Measurements from ENCODE around the gene TNFAIP3.

Gene TNFAIP3

DNA sequence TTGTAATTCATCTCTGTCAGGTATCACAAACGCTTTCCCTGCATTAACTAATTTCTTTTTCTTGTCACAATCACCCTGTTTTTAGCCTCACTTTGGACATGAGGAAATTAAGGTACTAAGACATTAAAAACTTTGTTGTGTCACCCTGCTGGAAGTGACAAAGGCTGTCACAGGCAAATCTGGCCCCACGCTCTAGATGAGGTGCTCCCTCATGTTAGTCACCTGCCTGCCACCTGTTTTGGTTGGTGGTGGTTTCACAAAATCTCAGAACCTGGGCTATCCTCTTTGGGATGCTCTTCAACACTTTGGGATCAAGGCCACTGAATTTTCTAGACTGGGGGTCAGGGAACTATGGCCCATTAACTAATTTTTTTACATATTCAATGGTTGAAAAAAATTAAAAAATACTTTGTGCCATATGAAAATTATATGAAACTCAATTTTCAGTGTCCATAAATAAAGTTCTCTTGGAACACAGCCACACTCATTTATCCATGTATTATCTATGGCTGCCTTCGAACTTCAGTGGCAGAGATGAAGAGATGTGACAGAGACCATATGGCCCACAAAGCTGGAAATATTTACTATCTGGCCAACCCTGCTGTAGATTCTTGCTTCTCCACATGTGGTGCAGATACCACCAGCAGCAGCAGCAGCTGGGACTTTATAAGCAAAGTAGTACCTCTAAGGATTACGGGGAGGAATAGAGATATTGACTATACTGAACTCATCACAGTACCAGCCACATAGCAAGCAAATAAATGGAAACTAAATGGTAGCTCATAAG, 16.1 kb upstream of the TNFAIP3 start:
- TF ChIP-seq, protein P1, sequence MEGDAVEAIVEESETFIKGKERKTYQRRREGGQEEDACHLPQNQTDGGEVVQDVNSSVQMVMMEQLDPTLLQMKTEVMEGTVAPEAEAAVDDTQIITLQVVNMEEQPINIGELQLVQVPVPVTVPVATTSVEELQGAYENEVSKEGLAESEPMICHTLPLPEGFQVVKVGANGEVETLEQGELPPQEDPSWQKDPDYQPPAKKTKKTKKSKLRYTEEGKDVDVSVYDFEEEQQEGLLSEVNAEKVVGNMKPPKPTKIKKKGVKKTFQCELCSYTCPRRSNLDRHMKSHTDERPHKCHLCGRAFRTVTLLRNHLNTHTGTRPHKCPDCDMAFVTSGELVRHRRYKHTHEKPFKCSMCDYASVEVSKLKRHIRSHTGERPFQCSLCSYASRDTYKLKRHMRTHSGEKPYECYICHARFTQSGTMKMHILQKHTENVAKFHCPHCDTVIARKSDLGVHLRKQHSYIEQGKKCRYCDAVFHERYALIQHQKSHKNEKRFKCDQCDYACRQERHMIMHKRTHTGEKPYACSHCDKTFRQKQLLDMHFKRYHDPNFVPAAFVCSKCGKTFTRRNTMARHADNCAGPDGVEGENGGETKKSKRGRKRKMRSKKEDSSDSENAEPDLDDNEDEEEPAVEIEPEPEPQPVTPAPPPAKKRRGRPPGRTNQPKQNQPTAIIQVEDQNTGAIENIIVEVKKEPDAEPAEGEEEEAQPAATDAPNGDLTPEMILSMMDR (IDR thresholded peaks at IDR 0.05; ENCODE audit: low read depth, low read length) = no peak
- DNase-seq (ENCODE audit: extremely low read depth, low read depth) = no peak

DNA sequence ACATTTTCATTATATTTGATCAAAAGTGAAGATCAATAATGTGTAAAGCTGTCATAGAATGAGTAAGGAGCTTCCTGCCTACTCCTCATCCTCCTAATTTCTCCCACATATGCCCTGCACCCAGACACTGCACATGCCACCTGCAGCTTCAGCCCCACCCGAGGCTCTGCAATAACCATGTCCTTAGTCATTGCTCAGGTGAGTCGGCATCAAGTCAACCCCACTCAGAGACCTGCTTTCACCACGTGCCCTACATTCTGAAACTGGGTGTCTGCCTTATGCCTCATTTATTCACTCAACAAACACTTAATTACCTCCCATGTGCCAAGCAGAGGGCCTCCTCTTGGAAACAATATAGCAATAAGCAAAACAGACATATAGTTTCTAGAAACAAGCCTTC, 15.4 kb upstream of the TNFAIP3 start:
- DNase-seq (ENCODE audit: extremely low read depth, low read depth) = no peak
- TF ChIP-seq, protein P1 (IDR thresholded peaks at IDR 0.05; ENCODE audit: low read depth, low read length) = no peak

DNA sequence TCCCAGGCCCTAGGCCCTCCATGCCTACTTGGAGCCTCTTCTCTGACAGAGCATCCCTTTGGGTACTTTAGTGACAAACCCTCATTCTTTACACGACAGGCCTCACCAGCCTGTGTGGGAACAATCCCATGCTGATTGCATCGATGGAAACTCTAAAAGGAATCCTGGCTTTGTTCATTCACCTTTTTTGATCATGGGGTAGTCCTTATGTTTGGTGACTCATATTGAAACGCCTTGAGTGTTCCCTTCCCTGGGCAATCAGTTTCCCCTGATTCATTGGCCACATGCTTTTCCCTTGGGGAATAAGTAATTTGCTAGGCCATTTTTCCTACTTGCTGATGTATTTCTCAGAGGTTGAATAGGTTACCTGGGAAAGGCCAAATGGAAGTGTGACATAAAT, 14.7 kb upstream of the TNFAIP3 start:
- TF ChIP-seq, protein P1 (IDR thresholded peaks at IDR 0.05; ENCODE audit: low read depth, low read length) = no peak
- DNase-seq (ENCODE audit: extremely low read depth, low read depth) = no peak

DNA sequence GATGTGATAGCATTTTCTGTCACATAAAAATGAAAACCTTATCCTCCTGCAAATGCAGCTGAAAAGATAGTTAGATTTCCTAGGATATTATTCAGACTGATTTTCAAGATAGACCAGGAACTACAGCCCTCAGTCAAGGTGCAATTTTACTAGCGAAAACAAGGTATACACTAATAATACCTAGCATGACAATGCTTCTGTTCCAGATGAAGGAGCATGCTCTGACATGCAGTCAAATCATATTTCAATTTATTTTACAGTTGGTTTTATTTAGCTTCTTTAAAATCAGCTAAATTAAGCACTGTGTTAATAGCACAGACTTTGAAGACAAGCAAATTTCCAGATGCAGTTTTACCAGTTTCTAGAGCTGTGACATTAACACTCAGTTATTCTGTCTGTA, 14.2 kb upstream of the TNFAIP3 start:
- no peak for DNase-seq (ENCODE audit: extremely low read depth, low read depth)
- TF ChIP-seq, protein P1 (IDR thresholded peaks at IDR 0.05; ENCODE audit: low read depth, low read length) = no peak

DNA sequence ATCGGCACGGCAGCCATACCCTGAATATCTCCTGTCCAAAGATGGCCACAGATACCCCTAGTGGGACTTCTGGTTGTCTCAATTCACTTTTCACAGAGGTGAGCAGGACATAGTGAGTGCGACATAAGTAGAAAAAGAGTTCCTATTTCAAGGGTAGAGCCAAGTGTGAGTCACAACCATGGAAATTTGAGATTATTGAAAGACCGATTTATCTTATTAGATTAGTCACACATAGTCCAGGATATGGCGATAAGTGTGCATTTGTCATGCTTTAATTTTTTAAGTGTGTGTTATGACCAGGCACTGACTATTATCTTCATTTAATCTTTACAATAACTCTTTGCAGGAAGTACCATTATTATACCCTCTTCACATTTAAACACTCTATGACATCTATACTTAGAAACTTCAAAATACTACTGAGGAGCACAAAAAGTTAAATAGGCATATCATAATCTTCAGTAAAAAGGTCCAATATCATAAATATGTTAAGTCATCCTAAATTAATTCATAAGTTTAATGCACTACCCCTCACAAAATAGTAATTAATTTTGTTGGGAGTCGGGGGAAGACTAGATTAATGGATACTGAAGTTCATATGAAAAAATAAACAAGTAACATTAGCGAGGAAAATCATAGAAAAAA, 13.4 kb upstream of the TNFAIP3 start:
- no peak for DNase-seq (ENCODE audit: extremely low read depth, low read depth)
- TF ChIP-seq, protein P1 (IDR thresholded peaks at IDR 0.05; ENCODE audit: low read depth, low read length) = no peak

DNA sequence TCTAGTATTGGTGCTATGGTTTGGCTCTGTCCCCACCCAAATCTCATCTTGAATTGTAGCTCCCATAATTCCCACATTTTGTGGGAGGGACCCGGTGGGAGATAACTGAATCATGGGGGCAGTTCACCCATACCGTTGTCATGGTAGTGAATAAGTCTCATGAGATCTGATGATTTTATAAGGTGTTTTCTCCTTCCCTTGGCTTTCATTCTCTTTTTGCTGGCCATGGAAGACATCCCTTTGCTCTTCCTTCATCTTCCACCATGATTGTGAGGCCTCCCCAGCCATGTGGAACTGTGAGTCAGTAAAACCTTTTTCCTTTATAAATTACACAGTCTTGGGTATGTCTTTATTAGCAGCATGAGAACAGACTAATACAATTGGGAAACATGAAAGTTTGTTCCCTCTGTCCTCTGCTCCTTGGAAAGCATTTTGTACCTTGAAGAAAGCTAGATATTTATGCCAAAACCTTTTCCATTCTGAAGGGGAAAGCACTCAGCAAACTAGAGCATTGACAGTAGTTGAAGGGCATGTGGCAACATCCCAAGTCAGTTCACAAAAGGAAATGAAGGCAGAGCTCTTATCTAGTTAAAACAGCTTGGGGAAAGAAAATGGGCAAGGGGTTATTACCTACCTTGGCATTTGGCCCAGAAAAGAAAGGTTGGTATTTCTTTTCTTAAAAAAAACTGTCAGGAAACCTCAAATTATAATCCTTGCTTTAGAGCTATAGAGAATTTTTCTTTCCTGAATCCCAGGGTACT, 10.7 kb upstream of the TNFAIP3 start:
- DNase-seq (ENCODE audit: extremely low read depth, low read depth) = no peak
- TF ChIP-seq, protein P1 (IDR thresholded peaks at IDR 0.05; ENCODE audit: low read depth, low read length) = no peak

DNA sequence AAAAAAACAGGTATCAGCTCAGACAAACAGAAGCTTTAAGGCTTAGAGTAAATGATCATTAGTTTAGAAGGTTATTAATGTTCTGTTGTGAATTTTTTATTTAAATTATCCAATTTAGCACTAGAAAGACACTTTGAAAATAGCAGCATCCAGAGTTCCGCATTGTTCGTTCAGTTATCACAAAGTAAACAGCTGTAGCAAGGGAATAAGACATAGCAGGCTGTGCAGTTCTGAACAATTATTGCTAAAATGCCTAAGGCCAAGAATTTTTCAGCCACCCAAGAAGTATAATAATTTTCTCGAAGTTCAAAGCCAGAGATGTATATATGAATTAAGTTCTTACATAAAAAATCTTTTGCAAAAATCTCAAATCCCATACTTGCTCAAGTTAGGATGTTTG, 8.0 kb upstream of the TNFAIP3 start:
- TF ChIP-seq, protein P1 (IDR thresholded peaks at IDR 0.05; ENCODE audit: low read depth, low read length) = no peak

More for the DNA sequence above, 8.0 kb upstream of the TNFAIP3 start:
- DNase-seq (ENCODE audit: extremely low read depth, low read depth) = no peak
